DND-41 (cell line): ENCODE data around the gene VPS52.

ENCODE experiments used
- EZH2 ChIP-seq: IDR thresholded peaks from 3 replicates; pipeline ENCODE4 v1.6.1; 2012; ENCODE audit warnings: borderline replicate concordance, low read depth, mild to moderate bottlenecking, moderate library complexity, low read length, inconsistent platforms; ENCODE audit not compliant: severe bottlenecking
- TF ChIP-seq, protein P1 (sequence below): IDR thresholded peaks from 2 replicates; pipeline ENCODE4 v1.5.1; 2012; ENCODE audit warnings: borderline replicate concordance, low read length, moderate library complexity, mild to moderate bottlenecking; ENCODE audit not compliant: poor library complexity, severe bottlenecking; ENCODE audit errors: extremely low read depth

DNA sequence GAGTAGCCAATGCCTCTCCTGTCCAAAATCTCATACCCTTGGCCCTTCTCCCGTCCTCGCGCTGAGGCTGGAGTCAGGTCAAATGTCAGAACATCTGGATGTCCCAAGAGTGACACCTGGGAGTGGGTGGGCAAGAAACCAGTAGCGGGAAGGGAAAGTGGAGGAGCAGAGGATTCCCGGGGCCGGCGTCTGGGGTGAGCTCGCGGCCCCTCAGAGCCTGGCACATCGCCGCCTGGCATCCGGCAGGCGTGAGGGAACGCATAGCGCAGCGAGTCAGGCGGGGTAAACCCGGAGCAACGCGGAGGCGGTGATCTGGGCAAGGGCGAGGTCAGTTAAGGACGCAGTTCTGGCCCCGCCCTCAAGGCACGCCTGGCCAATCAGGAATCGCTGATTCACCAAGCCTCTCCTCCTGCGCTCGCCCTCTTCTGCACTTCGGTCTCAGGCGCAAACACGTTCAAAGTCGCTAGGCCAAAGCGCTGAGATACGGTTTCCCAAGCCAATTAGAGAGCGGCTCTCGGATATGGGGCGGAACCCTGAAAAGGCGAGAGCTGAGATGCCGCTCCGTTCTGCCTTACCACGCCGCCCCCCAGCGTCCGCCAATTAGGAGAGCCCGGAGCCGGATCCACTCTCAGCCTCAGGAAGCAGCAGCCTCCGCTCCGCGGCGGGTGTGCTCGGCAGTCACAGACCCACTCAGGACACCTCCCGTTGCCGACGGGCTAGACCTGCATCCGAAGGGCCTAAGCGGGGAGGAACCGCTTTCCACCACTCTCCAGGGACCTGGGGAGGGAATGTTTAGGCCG lies 22.5 kb downstream of the VPS52 start:
- TF ChIP-seq, protein P1, sequence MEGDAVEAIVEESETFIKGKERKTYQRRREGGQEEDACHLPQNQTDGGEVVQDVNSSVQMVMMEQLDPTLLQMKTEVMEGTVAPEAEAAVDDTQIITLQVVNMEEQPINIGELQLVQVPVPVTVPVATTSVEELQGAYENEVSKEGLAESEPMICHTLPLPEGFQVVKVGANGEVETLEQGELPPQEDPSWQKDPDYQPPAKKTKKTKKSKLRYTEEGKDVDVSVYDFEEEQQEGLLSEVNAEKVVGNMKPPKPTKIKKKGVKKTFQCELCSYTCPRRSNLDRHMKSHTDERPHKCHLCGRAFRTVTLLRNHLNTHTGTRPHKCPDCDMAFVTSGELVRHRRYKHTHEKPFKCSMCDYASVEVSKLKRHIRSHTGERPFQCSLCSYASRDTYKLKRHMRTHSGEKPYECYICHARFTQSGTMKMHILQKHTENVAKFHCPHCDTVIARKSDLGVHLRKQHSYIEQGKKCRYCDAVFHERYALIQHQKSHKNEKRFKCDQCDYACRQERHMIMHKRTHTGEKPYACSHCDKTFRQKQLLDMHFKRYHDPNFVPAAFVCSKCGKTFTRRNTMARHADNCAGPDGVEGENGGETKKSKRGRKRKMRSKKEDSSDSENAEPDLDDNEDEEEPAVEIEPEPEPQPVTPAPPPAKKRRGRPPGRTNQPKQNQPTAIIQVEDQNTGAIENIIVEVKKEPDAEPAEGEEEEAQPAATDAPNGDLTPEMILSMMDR: peak; percentile 29
- TF ChIP-seq EZH2: no peak
